ENCODE measurements around the gene SEMA6B.

The SEMA6B gene

DNA sequence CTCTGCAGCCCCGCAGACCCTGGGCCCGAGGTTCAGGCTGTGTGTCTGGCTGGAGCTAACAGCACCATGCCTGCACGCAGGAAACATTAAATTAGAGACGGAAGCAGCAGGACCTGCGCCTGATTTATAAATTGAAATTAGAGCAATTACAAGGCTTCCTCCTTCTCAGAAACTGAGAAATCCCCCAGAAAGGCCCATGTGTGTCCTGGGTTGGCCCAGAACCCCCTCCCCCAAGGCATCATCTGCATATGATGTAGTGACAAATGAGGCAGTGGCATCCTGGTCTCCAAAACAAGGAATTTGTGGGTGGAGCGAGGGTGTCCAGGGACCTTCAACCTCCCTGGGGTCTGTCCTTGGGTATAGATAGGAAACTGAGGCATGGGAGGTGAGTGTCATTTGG lies 27.2 kb upstream of the SEMA6B start:
- FAIRE-seq, result no peak

DNA sequence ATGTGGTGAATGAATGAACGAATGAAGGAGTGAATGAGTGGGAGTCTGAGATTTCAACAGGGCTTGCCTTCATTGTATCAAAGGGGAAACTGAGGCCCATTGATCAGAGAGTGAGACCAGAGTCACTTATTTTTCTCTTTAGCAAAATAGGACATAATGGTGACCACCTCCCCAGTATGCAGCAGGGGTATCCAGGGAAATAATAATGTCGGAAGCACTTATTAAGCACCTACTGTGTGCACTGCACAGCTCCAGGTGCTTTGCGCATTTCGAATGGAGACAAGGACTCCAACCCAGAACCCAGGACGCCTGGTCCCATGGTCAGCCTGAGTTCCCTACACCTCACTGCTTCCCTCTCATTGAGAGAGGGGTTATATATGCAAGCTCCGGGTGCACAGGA lies 26.8 kb upstream of the SEMA6B start:
- no peak for FAIRE-seq

DNA sequence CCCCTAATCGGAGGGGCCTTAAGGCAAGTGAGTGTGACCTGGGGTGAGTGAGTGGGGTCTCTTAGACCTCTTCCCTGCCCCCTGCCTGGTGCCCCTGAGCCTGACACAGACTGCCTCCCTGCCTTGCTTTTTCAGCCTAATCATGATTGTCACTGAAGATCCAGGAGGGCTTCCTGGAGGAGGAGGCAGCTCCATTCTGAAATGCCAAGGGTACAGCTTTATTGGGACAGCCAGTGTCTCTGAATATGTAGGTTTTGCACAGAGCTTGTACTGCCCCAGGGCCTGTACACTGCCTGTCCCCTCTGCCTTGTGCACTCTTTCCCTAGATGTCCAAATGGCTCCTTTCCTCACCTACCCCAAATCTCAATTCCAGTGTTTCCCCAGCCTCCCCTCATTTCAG lies 26.1 kb upstream of the SEMA6B start:
- FAIRE-seq, result no peak

DNA sequence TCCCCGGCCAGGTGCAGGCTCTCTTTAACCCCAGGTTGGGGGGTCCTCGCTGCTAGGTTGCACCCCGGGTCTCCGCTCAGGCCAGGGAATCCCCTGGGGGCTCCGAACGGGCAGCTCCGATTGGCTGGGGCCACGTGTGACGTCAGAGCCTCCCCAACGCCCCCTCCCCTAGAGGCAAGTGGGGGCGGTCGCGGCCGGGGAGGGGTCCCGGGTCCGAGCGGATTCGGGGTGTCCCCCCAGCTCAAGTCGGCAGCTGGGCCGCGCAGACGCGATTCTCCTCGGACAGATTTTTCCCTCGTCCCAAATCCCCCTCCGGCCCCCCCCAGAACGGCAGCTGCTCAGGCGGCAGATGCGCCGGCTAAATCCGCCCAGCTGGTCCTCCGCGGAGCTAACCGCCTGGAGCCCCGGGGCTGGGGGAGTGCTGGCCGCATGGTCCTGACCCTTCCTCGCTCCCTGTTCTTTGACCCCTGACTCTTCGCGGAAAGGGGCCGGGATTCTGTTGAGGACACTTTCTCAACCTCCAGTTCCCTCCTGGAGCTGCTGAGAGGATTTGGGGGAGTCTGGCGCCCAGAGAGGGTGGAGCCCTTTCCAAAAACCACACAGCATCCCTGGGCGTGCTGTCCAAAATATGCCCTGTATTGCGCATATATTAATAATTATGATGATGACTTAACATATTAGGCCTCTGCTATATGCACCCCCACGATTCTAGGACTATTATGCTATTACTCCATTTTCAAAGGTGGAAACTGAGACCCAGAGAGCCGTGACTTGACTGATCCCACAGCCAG lies 25.4 kb upstream of the SEMA6B start:
- no peak for FAIRE-seq

DNA sequence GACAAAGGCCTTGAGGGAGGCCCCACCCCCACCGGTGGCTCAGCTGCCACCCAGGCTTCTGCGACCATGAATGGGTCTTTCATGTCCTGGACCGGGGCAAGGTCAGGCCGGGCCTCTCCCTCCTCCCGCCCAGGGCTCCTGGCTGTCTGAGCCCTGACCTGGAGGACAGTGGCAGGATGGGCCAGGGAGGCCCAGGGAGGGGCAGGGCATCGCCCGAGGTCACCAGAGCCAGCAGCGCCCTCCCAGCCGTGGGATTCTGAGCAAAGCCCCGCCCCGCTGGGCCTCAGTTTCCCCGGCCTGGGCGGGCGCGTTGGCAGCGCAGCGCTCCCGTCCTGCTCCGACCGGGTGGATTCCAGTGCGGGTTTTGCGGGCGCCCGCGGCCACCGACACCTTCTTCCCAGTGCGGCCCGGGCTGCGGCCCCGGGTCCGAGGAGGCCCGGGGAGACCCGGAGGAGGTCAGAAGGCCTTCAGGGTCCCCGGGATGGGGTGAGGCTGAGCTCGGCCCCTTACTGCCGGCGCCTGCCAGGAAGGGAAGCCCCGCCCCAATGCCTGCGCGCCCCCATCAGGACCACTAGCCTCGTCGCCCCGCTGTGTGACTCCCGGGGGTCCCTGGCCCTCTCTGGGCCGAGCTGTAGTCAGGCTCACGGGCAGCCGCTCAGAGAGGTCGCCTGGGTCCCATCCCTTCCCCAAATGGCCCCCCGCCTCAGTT lies 24.6 kb upstream of the SEMA6B start:
- no peak for FAIRE-seq

DNA sequence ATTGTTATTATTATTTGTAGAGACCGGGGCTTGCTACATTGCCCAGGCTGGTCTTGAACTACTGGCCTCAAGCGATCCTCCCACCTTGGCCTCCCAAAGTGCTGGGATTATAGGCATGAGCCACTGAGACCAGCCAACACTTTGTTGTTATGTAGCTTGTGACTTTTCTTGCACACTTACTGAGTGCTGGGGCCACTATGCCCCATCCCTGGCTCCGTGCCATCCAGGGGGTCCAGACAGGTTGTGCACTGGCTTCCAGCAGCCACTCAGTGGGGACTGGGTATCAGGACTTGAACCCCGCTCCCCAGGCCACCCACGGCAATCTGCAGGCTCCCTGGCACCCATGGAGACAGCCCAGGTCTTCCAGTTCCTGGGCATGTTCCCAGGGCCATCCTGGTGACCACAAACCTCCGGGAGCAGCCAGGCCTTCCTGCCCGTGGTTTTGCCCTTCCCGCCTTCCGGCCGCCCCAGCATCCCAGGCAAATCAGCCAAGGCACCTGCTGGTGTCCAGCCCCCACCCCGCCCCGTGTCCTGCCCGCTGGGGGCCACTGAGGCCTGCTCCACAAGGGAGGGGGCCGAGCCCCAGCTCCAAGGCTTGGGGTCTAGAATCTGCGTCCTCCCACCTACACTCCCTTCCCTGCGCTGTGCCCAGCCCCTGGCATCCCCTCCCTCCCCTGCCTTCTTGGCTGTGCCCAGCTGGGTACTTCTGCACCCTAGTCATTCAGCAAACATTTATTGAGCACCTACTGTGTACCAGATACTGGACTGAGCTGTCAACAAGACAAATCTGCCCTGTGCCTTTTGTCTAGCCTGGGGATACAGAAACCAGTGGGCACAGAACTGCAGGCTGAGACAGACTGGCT lies 23.7 kb upstream of the SEMA6B start:
- FAIRE-seq, result no peak

DNA sequence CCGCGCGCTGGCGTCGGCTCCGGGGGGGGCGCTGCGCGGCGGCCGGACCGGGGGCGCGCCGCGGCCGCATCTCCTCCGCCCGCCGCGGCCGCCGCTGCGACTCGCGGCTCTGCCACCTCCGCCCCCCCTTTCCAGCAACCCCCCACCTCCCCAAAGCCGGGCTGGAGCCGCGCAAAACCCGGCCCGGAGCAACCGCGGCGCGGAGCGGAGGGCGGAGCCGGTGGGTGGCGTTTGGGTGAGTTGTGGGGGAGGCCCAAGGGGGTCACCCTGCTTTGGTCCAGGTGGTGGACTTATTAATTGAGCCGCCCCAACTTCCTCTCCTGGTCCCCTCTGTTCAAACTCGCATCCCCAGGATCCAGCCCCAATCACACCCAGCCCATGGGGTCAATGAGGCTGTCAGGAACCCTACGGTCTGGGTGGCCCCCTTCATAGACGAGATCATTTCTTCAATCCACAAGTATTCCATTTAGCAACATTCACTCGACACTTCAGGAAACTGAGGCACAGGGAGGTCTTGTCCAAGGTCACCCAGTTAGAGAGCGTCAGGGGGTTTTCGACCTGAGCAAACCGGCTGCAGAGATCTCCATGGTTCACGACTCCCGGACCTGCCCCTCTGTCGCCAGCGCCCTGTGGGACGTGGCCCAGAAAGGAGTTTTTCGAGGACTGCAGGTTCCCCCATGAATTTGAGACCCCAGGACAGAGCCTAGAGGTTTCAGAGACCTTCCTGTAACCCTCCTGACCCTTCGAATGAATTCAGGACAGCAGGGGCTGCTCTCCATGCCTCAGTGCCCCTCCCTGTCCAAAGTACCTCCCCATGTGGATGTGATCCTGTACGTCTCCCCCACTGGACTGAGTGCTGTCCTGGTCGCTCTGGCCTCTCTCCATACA lies 22.4 kb upstream of the SEMA6B start:
- FAIRE-seq, result no peak

DNA sequence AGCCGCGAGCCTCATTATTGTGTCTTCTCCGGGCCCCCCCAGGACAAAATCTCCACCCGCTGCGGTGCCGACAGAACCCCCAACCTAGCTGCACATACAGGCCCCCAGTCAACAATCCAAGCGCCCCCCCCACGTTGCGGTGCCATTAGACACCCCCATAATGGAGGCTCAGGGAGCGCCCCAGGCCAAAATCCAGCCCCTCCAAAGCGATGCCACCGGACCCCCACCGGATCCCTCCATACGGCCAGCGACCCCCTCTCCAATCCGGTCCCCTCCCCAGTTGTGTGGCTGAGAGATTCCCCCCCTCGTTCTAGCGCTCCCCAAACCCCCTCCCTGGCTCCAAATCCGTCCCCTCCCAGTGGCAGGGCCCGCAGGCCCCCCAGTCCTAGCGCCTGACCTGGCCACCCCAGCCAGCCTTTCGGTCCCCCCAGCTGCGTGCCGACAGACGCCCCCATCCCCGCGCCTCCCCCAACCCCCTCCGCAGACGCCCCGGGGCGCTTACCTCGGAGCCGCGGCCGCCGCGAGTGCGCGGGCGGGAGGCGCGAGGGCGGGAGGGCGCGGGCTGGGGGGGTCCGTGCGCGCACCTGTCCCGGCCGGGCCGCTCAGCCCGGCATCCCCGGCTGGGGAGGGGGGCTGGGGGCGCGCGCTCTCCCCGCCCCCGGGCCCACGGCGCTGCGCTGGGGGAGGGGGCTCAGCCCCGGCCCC lies 21.6 kb upstream of the SEMA6B start:
- FAIRE-seq, result no peak

DNA sequence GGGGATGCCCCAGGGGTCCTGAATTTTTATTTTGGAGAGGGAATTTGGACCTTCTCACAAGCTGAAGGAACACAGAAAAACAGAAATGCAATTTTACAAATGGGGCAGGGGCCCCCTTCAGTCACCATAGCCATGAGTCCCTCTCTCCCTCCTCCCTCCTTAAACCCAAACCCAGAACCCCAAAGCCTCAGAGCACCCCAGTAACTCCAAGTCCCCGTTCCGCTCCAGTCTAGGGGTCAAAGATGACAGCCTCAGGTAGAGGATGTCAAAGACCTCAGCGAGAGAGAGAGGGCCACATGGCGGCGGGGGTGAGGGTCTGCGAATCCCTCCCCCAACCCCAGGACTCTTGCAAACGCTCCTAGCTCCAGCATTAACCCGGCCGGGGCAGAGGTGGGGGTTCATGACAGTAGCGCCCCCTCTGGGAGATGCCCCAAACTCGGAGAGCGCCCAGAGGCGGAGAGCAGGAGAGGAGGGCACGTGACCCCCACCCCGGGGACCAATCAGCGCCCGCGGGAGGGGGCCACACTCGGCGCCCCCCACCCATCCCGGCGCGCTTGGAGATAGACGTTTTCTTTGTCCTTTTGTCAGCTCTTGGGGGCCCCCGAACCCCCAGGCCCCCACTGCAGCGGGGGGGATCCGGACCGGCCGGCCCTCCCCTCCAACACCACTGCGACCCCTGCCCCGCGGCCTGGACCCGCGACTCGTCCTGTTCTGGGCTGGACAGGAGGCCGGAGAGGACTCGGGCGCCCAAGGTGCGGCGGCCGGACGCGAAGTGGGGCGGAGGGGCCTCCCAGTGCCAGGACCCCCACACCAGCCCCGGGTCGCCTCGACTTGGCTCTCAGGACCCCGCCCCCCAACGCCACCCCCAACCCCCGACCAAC lies 20.8 kb upstream of the SEMA6B start:
- FAIRE-seq, result no peak

DNA sequence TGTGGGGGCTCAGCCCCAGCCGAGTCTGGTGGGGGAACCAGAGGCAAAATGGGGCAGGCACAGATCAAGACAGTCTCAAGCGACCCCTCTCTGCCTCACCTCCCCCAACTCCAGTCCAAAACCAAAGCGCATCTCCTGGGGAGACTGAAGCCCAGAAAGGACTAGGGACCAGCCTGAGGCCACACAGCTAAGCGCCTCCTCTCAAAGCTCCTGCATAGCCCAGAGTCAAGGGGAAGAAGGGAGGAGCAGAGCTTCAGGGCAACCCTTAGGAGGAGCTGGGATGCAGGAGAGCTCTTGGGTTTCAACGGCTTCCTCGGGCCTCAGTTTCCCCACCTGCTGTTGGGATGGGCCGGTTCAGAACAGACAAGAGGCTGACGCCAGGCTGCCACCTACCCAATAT lies 19.9 kb upstream of the SEMA6B start:
- no peak for FAIRE-seq

DNA sequence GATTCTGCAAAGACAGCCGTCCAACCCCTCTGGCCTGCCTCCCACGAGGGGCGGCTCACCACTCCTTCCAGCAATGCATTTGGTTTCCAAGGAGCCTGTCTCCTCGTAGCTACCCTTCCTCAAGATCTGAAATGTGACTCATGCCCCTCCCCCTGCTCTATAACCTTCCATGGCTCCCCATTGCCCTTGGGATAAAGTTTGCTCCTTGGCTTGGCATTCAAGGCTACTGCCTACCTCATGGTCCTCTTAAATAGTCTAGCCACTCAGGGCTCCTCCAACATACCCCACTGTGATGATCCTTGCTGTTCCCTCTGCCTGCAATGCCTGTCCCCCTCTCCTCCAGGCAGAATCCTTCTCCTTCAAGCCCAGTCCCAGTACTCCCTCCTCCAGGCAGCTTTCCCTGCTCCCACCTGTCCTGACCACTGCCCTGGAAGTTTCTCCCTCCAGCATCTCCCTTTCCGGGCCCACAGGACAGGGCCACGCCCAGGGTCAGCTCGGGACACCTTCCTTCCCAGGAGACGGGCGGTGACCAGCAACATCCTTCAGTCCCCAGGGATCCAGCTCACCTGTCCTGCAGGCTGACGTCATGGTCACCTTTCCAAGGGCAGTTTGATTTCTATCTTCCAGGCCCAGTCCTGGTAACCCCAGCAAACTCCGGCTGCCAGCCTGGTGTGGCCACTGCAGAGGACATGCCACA lies 19.2 kb upstream of the SEMA6B start:
- FAIRE-seq, result no peak

DNA sequence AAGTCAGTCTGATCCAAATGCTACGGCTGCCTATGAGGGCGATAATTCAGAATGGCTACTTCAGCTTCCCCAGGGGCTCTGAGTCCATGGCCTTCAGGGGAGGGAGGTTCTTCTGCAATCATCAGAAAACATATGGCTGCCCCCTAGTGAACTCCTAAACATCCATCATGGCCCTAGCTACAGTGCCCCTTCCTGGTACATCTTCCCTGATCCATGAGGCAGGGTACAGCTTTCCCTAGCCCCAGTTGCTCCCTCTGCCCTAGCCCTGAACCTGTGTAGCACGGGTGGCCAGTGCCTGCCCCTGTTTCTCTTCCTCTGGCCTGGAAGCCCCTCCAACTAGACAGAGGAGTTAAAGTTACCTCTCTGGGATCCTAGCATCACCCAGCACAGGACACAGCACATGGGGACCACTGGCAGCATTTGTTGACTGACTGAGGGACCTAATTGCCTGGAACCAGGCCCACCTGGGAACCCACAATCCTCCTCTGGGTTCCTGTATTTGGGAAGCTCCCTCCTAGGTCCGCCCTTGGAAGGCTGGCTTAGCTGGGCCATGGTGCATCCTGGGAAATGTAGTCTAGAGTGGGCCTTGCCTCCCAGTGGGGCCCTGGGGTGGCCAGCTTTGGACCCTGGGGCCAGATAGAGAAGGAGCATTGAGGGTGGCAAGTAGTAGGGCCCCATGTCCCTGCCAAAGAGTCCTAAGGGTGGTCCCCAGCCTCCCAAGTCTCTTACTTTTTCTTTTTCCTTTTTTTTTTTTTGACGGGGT lies 17.7 kb upstream of the SEMA6B start:
- FAIRE-seq, result no peak

DNA sequence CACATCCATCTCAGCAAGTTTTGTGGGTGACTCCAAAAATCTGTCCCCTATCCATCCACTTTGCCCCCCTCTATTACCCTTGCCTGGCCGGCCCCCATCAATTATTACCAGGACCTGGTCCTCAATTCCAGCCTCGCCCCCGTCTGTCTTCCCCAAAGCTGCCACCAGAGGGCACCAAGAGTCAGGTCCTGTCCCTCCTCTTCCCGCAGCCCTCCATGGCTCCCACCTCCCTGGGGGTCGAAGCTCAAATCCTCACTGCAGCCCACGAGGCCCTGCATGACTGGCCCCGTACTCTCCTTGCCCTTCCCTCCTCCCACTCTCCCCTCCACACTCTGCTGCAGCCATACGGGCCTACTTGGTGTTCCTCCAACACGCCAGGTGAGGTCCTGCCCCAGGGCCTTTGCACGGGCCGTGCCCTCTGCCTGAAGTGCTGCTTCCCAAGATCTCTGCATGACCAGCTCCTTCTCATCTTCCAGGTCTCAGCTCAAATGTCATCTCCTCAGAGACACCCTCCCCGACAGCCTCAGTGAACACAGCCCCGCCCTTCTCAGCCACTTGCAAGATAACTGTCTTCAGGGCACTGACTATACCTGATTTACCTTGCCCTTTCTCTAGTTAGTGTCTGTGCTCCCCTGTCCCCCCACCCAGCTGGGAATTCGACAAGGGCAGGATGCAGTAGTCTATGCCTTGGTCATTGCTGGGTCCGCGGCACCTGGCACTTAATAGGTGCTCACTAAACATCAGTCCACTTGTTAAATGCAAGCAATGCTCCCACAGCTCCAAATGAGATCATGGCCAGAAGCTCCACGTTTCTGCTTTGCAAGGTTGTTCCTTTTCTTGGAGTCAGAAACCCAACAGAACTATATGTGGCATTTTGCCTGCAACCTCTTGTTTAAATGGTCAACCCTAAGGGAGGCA lies 16.8 kb upstream of the SEMA6B start:
- no peak for FAIRE-seq

DNA sequence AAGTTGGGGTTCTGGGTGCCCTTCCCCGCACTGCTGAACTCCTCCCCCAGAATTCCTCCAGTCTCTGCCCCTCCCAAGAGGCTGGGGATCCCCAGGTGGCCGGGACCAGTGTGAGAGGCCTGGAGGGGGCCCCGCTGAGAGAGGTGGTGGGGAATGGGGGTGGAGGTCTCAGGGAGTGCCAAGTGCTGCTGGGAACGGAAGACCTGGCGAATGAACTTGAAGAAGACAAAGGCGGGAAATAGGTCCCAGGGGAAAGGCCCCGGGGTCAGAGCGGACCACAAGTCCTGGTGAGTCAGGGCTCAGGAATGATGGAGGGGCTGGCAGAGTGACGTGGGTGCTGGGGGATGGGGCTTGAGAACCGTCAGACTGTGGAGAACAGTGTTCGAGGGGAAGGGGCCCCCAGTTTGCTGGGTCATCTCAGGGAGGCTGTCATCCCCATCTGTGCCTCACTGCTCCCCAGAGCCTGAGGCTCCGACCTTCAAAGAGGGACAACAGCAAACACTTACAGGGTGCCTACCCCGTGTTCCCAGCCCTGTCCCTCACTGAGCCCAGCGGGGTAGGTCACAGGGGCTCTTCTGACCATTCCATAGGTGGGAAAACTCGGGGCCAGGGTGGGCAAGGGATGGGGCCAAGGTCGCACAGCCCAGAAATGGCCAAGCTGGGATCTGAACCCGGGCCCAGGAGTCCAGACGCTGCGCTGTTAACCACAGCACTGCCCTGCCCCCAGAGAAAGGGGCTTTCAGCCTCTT lies 16.0 kb upstream of the SEMA6B start:
- FAIRE-seq, result no peak

DNA sequence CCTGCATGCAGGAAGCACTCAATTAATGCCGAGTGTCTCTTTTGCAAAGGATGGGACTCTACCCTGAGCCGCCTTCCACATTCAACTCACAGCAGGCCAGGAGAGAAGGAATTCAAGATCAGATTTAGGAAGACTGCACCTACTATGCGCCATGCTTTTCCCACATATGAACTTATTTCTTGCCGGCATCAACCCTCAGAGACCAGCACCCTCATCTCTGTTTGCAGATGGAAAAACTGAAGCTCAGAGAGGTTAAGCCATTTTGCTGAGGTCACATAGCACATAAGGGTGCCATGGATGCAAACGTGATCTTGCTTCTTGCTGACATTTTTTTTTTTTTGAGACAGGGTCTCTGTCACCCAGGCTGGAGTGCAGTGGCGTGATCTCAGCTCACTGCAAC lies 14.2 kb upstream of the SEMA6B start:
- FAIRE-seq, result no peak

DNA sequence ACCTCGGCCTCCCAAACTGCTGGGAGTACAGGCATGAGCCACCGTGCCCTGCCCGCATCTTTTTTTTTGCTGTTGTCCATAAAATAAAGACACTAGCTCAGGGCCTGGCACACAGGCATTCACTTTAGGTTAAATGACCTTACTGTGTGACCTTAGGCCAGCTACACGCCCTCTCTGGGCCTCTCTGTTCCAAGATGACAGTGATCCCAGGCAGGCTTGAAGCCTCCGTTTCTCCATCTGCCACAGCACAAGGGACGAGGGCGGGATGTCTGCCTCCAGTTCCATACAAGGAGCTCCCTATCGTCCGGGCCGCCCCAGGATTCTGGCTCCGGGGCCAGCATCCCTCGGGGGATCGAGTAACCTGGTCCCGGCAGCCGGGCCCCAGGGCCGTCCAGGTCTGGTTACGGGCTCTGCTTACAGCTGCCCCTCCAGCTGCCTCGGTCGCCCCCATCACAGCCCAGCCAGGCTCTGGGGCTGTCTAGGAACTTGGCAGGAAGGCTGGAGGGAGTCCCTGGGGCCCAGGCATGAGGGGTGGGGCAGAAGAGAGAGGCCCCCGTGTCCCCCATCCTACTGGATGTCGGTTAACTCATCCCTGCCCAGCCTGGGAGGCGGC lies 11.9 kb upstream of the SEMA6B start:
- no peak for FAIRE-seq

DNA sequence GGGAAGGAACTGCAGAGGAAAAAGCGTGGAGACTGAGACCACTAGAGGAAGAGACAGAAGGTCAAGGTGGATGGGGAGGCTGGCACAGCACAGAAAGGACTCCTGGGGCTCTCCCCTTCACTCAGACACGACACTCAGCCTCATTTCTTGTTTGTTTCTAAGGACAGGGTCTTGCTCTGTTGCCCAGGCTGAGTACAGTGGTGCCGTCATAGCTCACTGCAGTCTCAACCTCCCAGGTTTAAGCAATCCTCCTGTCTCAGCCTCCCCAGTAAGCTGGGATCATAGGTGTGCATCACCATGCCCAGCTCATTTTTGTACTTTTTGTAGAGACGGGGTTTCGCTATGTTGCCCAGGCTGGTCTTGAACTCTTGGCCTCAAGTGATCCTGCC lies 11.4 kb upstream of the SEMA6B start:
- no peak for FAIRE-seq

All from islet of Langerhans (tissue), 1 donor.